Measurements from ENCODE around the gene STK35. TPM values are rescaled to one million over a fixed set of nuclear protein-coding genes. Genes with fewer than 3 reads are reported as not detected.

STK35 gene
- 13.5 TPM for total RNA-seq
- long read RNA-seq, full-length matches to known transcripts, result 1 of 7 reads
- long read RNA-seq, partial matches to known transcripts, result 0 of 7 reads
- long read RNA-seq, other reads (novel, unspliced or antisense), result 6 of 7 reads

GRCh38 chr20:2101057-2101864 lies at the start of gene STK35:
Gene STK35, plus strand, starts transcription at chr20:2101827. Its CDS starts 55 bp downstream, at chr20:2101882.
- DNase-seq (ENCODE audit: missing footprints), result no peak
- ATAC-seq, result peak; percentile 82
- intact Hi-C loops (cut with DNase I), result loop anchor here (10.0 kb wide), 1 partner anchor 374 kb away; the partner anchor contains the start of gene SNRPB

GRCh38 chr20:2051946-2052345 lies 49.7 kb upstream of the STK35 start:
- ATAC-seq, result no peak
- no peak for DNase-seq (ENCODE audit: missing footprints)
- intact Hi-C loops (cut with DNase I), result no loop called here

GRCh38 chr20:2052741-2053140 lies 48.9 kb upstream of the STK35 start:
- intact Hi-C loops (cut with DNase I), result no loop called here
- DNase-seq (ENCODE audit: missing footprints) (no peak), ATAC-seq (no peak)

- intact Hi-C loops (cut with DNase I), result no loop called here
- no peak for ATAC-seq
- no peak for DNase-seq (ENCODE audit: missing footprints)
Observed at GRCh38 chr20:2053615-2054014, 48.0 kb upstream of the STK35 start.

- DNase-seq (ENCODE audit: missing footprints) (no peak), ATAC-seq (no peak)
- intact Hi-C loops (cut with DNase I), result no loop called here
Observed at GRCh38 chr20:2054911-2055310, 46.7 kb upstream of the STK35 start.

- DNase-seq (ENCODE audit: missing footprints), result no peak
- intact Hi-C loops (cut with DNase I), result no loop called here
- no peak for ATAC-seq
Observed at GRCh38 chr20:2059411-2059810, 42.2 kb upstream of the STK35 start.

GRCh38 chr20:2065099-2065498 lies 36.5 kb upstream of the STK35 start:
- no peak for ATAC-seq
- intact Hi-C loops (cut with DNase I), result no loop called here

GRCh38 chr20:2066461-2067122 lies 35.0 kb upstream of the STK35 start:
- ATAC-seq (no peak), DNase-seq (ENCODE audit: missing footprints) (no peak)
- intact Hi-C loops (cut with DNase I), result no loop called here

More at GRCh38 chr20:2065099-2065498, 36.5 kb upstream of the STK35 start:
- DNase-seq (ENCODE audit: missing footprints), result no peak

GRCh38 chr20:2080532-2081224 lies 20.9 kb upstream of the STK35 start:
- ATAC-seq (no peak), DNase-seq (ENCODE audit: missing footprints) (no peak)
- intact Hi-C loops (cut with DNase I), result no loop called here

GRCh38 chr20:2084703-2085102 lies 16.9 kb upstream of the STK35 start:
- DNase-seq (ENCODE audit: missing footprints) (no peak), ATAC-seq (no peak)
- intact Hi-C loops (cut with DNase I), result no loop called here

GRCh38 chr20:2086177-2086979 lies 15.2 kb upstream of the STK35 start:
- intact Hi-C loops (cut with DNase I), result loop anchor here (1.0 kb wide), 1 partner anchor 86 kb away; no protein-coding TSS in a partner anchor
- DNase-seq (ENCODE audit: missing footprints) (no peak), ATAC-seq (peak; percentile 50)

- intact Hi-C loops (cut with DNase I), result loop anchor here (1.0 kb wide), 1 partner anchor 85 kb away; no protein-coding TSS in a partner anchor
- ATAC-seq (no peak), DNase-seq (ENCODE audit: missing footprints) (no peak)
Observed at GRCh38 chr20:2086980-2087377, 14.6 kb upstream of the STK35 start.

- ATAC-seq, result no peak
- no peak for DNase-seq (ENCODE audit: missing footprints)
- intact Hi-C loops (cut with DNase I), result no loop called here
Observed at GRCh38 chr20:2088891-2089290, 12.7 kb upstream of the STK35 start.

GRCh38 chr20:2089447-2089846 lies 12.2 kb upstream of the STK35 start:
- no peak for ATAC-seq
- intact Hi-C loops (cut with DNase I), result no loop called here
- DNase-seq (ENCODE audit: missing footprints), result no peak

- ATAC-seq (no peak), DNase-seq (ENCODE audit: missing footprints) (no peak)
- intact Hi-C loops (cut with DNase I), result no loop called here
Observed at GRCh38 chr20:2093159-2093781, 8.4 kb upstream of the STK35 start.

GRCh38 chr20:2093883-2094282 lies 7.7 kb upstream of the STK35 start:
- intact Hi-C loops (cut with DNase I), result no loop called here
- ATAC-seq (no peak), DNase-seq (ENCODE audit: missing footprints) (no peak)

- ATAC-seq (peak; percentile 95), DNase-seq (ENCODE audit: missing footprints) (peak; percentile 96)
Observed at GRCh38 chr20:2101865-2102584, 398 bp downstream of the STK35 start.

More at GRCh38 chr20:2101865-2102584, 398 bp downstream of the STK35 start:
- intact Hi-C loops (cut with DNase I), result loop anchor here (2.0 to 10.0 kb wide), 2 partner anchors 39 to 373 kb away; partner anchors contain the start of gene SNRPB
